SK-N-MC (cell line): ENCODE data around the gene ART1.

Source experiments
- DNase-seq: peaks from one replicate; pipeline ENCODE4 v3.0.0-alpha.2; 2011; ENCODE audit warnings: low read depth, low spot score
- H3K27ac ChIP-seq: fragments of 200-600 bp; sonication (generic); 2 replicates; pipeline ENCODE4 v1.5.1; 2016; ENCODE audit warnings: mixed run types
- H3K36me3 ChIP-seq: fragments of 200-600 bp; sonication (generic); 2 replicates; pipeline ENCODE4 v1.6.1; 2017; ENCODE audit warnings: antibody characterized with exemption, low read length, mixed read lengths; ENCODE audit not compliant: insufficient read depth
- H3K4me3 ChIP-seq: fragments of 200-600 bp; sonication (generic); 2 replicates; pipeline ENCODE4 v1.5.1; 2016
- H3K9ac ChIP-seq: fragments of 200-600 bp; sonication (generic); 2 replicates; pipeline ENCODE4 v1.8.0; 2017; ENCODE audit warnings: mixed run types, mixed read lengths; ENCODE audit not compliant: insufficient read length
- H3K9me3 ChIP-seq: fragments of 200-600 bp; sonication (generic); 2 replicates; pipeline ENCODE4 v1.6.1; 2017; ENCODE audit warnings: low read depth, mild to moderate bottlenecking, antibody characterized with exemption, low read length, moderate library complexity, mixed read lengths
- EZH2 ChIP-seq: fragments of 200-600 bp; sonication (generic); IDR thresholded peaks from one replicate; pipeline ENCODE4 v1.6.1; 2017; ENCODE audit warnings: antibody characterized with exemption
- FOXP2 ChIP-seq: optimal IDR thresholded peaks from 2 replicates; pipeline ENCODE3; 2011; ENCODE audit warnings: mild to moderate bottlenecking, moderate library complexity; ENCODE audit not compliant: insufficient read depth; ENCODE audit errors: extremely low read length, control extremely low read depth
- POLR2AphosphoS5 ChIP-seq: IDR thresholded peaks from 2 replicates; pipeline ENCODE4 v1.6.1; 2012; ENCODE audit warnings: mild to moderate bottlenecking, low read depth, low read length, borderline replicate concordance

The ART1 gene

GRCh38 chr11:3626250-3626960, 18.5 kb upstream of the ART1 start:
- TF ChIP-seq EZH2: no peak
- TF ChIP-seq FOXP2: no peak
- TF ChIP-seq POLR2AphosphoS5: no peak
- DNase-seq: no peak
- no peaks in the 10 kb centered on the region for H3K36me3 ChIP-seq
- no peak overlapping the region for H3K27ac ChIP-seq
- no peak overlapping the region for H3K9ac ChIP-seq
- H3K4me3 ChIP-seq: no peak overlapping the region
- H3K9me3 ChIP-seq: no peaks in the 10 kb centered on the region

DNA sequence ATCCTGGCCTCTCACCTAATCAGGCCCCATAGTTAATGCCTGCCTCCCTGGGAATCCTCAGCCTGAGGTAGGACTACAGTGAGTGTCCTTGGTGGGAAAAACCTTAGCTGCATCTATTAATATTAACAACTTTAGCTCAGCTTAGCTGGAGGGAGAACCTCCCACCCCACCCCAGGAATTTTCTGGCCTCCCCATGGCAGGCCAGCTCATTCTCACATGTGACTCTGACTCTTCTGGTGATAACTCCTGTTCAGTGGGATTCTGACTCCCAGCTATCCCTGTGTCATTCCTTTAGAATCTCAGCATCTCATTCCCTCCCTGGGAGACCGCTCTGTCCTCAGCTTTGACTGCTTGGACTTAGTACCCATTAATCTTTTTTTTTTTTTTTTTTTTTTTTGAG, 17.6 kb upstream of the ART1 start:
- H3K9ac ChIP-seq: no peak overlapping the region
- no peaks in the 10 kb centered on the region for H3K36me3 ChIP-seq
- no peaks in the 10 kb centered on the region for H3K9me3 ChIP-seq
- no peak overlapping the region for H3K27ac ChIP-seq
- no peak overlapping the region for H3K4me3 ChIP-seq
- no peak for TF ChIP-seq FOXP2
- no peak for TF ChIP-seq EZH2
- TF ChIP-seq POLR2AphosphoS5: no peak
- no peak for DNase-seq

- no peak for DNase-seq
- no peak overlapping the region for H3K4me3 ChIP-seq
- TF ChIP-seq FOXP2: no peak
- TF ChIP-seq POLR2AphosphoS5: no peak
- TF ChIP-seq EZH2: no peak
Measured at GRCh38 chr11:3631331-3631730, 13.6 kb upstream of the ART1 start.

DNA sequence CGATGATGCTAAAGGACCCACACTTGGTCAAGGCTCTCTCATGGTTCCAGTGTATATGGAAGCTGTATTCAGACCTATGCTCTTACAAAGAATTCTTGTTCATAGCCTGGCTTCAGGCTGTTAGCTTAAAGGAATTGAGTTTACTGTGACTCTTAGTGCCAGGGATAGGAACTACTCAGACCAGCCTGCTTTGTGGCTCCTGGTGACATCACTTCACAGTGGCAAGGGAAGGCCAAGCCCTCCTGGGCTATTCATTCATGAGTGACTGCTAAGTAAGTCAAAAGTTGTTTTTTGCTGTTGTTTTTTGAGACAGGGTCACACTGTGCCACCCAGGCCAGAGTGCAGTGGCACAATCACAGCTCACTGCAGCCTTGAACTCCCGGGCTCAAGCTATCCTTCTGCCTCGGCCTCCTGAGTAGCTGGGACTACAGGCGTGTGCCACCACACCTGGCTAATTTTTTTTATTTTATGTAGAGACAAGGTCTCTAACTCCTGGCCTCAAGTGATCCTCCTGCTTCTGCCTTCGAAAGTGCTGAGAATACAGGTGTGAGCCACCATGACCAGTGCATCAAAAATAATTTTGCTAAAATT, 12.8 kb upstream of the ART1 start:
- no peaks in the 10 kb centered on the region for H3K9me3 ChIP-seq
- DNase-seq: no peak
- TF ChIP-seq FOXP2 (no peak), POLR2AphosphoS5 (no peak), EZH2 (no peak)
- no peak overlapping the region for H3K9ac ChIP-seq
- no peaks in the 10 kb centered on the region for H3K36me3 ChIP-seq
- H3K27ac ChIP-seq: no peak overlapping the region
- no peak overlapping the region for H3K4me3 ChIP-seq

More at GRCh38 chr11:3631331-3631730, 13.6 kb upstream of the ART1 start:
- no peaks in the 10 kb centered on the region for H3K9me3 ChIP-seq
- H3K9ac ChIP-seq: no peak overlapping the region
- no peaks in the 10 kb centered on the region for H3K36me3 ChIP-seq
- no peak overlapping the region for H3K27ac ChIP-seq

DNA sequence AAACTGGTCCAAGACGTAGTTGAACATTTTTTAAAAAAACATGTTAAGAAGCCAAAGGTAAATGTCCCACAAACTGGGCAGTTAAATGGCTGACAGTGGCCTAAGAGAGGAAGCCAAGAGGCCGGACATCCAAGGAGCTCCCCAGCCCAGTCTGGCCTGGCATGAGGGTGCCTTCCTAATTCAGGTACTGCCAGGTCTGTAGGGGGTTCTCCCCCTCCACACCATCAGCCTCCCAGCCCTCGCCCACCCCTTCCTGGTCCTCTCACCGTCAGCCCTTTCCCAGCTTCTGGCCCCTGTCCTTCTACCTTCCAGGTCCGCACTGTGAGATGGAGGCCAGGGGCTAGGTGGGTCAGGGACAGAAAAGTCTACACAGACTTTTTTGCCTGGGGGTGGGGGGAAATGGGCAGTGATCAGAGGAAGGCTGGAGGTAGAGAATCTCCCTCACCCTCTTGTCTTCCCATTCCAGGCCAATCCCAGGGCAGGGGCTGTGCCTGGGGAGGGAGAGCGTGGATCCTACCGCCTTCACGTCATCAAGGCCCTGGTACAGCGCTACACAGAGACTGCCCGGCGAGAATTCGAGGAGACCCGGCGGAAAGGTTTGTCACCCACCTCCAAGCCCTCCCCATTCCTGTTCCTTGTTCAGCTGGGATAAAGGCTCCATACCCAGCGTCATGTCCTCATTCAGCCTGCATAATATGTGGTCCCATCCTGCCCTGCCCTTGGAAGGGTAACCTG, 9.1 kb upstream of the ART1 start:
- Histone ChIP-seq H3K9me3 (no peaks in the 10 kb centered on the region), H3K27ac (no peak overlapping the region), H3K4me3 (no peak overlapping the region), H3K9ac (no peak overlapping the region), H3K36me3 (no peaks in the 10 kb centered on the region)
- DNase-seq: no peak
- TF ChIP-seq FOXP2 (no peak), EZH2 (no peak), POLR2AphosphoS5 (no peak)

DNA sequence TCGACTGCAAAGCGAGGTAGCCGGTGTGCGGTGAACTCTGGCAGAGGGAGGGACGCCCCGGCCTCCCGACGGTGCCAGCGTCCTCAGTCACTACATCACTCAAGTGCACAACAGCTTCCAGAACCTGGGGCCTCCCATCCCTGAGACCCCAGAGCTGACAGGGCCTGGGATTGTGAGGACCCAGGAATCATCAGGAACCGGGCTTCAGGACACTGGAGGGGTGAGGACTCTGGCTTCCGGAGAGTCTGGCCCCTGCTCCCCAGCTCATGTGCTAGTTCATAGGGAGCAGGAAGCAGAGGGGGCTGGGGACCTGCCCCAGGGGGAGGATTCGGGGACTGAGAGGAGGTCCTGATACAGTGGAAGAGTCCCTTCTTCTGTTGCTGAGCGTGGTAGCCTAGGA, 7.7 kb upstream of the ART1 start:
- no peak for DNase-seq
- no peak overlapping the region for H3K4me3 ChIP-seq
- TF ChIP-seq FOXP2 (no peak), EZH2 (no peak), POLR2AphosphoS5 (no peak)
- no peaks in the 10 kb centered on the region for H3K36me3 ChIP-seq
- H3K9ac ChIP-seq: no peak overlapping the region
- H3K9me3 ChIP-seq: no peaks in the 10 kb centered on the region
- H3K27ac ChIP-seq: no peak overlapping the region

GRCh38 chr11:3638513-3638912, 6.4 kb upstream of the ART1 start:
- Histone ChIP-seq H3K9ac (no peak overlapping the region), H3K36me3 (no peaks in the 10 kb centered on the region), H3K4me3 (no peak overlapping the region), H3K9me3 (no peaks in the 10 kb centered on the region), H3K27ac (no peak overlapping the region)
- no peak for TF ChIP-seq EZH2
- no peak for DNase-seq

DNA sequence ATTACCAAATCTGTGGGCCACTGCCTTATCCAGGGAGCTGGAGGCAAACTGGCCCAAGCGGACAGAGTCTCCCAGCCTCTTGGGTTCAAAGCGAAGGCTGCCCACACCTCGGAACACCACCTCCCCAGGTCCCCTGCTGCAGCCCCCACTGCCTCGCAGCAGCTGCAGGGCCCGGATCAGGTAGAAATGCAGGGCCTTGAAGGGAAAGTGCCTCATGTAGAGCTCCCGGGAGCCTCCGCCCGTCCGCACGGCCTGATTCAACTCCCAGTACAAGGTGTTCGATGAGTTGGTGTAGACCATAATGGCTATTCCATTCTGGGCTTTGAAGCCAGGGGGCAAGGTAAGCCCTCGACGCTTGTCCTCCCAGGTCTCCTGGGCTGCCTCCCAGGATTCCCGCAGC, 5.1 kb upstream of the ART1 start:
- H3K27ac ChIP-seq: no peak overlapping the region
- H3K9ac ChIP-seq: no peak overlapping the region
- H3K9me3 ChIP-seq: no peaks in the 10 kb centered on the region
- H3K4me3 ChIP-seq: no peak overlapping the region
- TF ChIP-seq POLR2AphosphoS5 (no peak), FOXP2 (no peak), EZH2 (no peak)
- no peak for DNase-seq
- no peaks in the 10 kb centered on the region for H3K36me3 ChIP-seq
